ENCODE data around the gene MARCHF10.
A peak's percentile ranks its signal among the peaks of the same experiment; 100 is the strongest.
"Not testable (repeated sequence)": the region's sequence is repeated elsewhere in the genome, so short reads cannot be mapped to it uniquely, and the experiment has no call there.

Gene MARCHF10

GRCh38 chr17:62714016-62714777, 93.9 kb downstream of the MARCHF10 start:
- no peak for DNase-seq

GRCh38 chr17:62713086-62713881, 94.8 kb downstream of the MARCHF10 start:
- no peak for DNase-seq

GRCh38 chr17:62712171-62712581, 95.9 kb downstream of the MARCHF10 start:
- DNase-seq: no peak

- DNase-seq: no peak
Observed at GRCh38 chr17:62708587-62708986, 99.5 kb downstream of the MARCHF10 start.

GRCh38 chr17:62707425-62707739, 100.7 kb downstream of the MARCHF10 start:
- no peak for DNase-seq

GRCh38 chr17:62706598-62707424, 101.3 kb downstream of the MARCHF10 start:
- DNase-seq: no peak

GRCh38 chr17:62705778-62706597, 102.1 kb downstream of the MARCHF10 start:
- DNase-seq: no peak

GRCh38 chr17:62705156-62705777, 102.8 kb downstream of the MARCHF10 start:
- DNase-seq: no peak

GRCh38 chr17:62704381-62704971, 103.6 kb downstream of the MARCHF10 start:
- DNase-seq: no peak

- DNase-seq: peak; percentile 60
Observed at GRCh38 chr17:62703776-62704380, 104.2 kb downstream of the MARCHF10 start.

- no peak for DNase-seq
Observed at GRCh38 chr17:62703261-62703775, 104.8 kb downstream of the MARCHF10 start.

- no peak for DNase-seq
Observed at GRCh38 chr17:62702746-62703260, 105.3 kb downstream of the MARCHF10 start.

- DNase-seq: no peak
Observed at GRCh38 chr17:62701706-62702085, 106.4 kb downstream of the MARCHF10 start.

GRCh38 chr17:62700964-62701705, 107.0 kb downstream of the MARCHF10 start:
- DNase-seq: no peak

GRCh38 chr17:62698459-62698858, 109.7 kb downstream of the MARCHF10 start:
- not testable (repeated sequence) for DNase-seq

- DNase-seq: no peak
Observed at GRCh38 chr17:62696726-62697490, 111.2 kb downstream of the MARCHF10 start.

- no peak for DNase-seq
Observed at GRCh38 chr17:62696256-62696655, 111.9 kb downstream of the MARCHF10 start.

- not testable (repeated sequence) for DNase-seq
Observed at GRCh38 chr17:62695093-62695738, 112.9 kb downstream of the MARCHF10 start.
